Skeletal muscle cell (primary cell): ENCODE results near the gene DXO.
"Not testable (repeated sequence)": the region's sequence is repeated elsewhere in the genome, so short reads cannot be mapped to it uniquely, and the experiment has no call there.

Experiments used
- DNase-seq: peaks from one replicate; pipeline ENCODE4 v3.0.0-alpha.2; 2010; ENCODE audit warnings: low read depth
- H3K4me3 ChIP-seq: 2 replicates; pipeline ENCODE4 v1.5.1; 2011; ENCODE audit warnings: low read depth, mild to moderate bottlenecking, control low read depth, low read length, moderate library complexity

DXO gene

GRCh38 chr6:31971993-31972708, at the start of gene DXO:
Gene DXO (minus strand): TSS chr6:31972138. CDS start chr6:31971675, 463 bp downstream.
- peak within 1 kb of the TSS; percentile 92 for H3K4me3 ChIP-seq
- DNase-seq, result peak; percentile 96

GRCh38 chr6:32014547-32014946, 42.6 kb upstream of the DXO start, which contains the start of gene C4B:
Gene C4B (plus strand): TSS chr6:32014795. CDS start chr6:32014846, 51 bp downstream.
- not testable (repeated sequence) for H3K4me3 ChIP-seq, DNase-seq

GRCh38 chr6:32013738-32014137, 41.8 kb upstream of the DXO start:
- DNase-seq, H3K4me3 ChIP-seq: not testable (repeated sequence)

- H3K4me3 ChIP-seq, DNase-seq: not testable (repeated sequence)
Observed at GRCh38 chr6:32012941-32013617, 41.1 kb upstream of the DXO start.

- DNase-seq, result not testable (repeated sequence)
Observed at GRCh38 chr6:32010856-32011530, 39.1 kb upstream of the DXO start.

GRCh38 chr6:32009537-32009936, 37.6 kb upstream of the DXO start:
- H3K4me3 ChIP-seq, DNase-seq: not testable (repeated sequence)

More at GRCh38 chr6:32010856-32011530, 39.1 kb upstream of the DXO start:
- not testable (repeated sequence) for H3K4me3 ChIP-seq

GRCh38 chr6:32008616-32009015, 36.7 kb upstream of the DXO start:
- DNase-seq, H3K4me3 ChIP-seq: not testable (repeated sequence)

GRCh38 chr6:32008037-32008436, 36.1 kb upstream of the DXO start:
- H3K4me3 ChIP-seq, DNase-seq: not testable (repeated sequence)

GRCh38 chr6:32007086-32007485, 35.1 kb upstream of the DXO start:
- not testable (repeated sequence) for DNase-seq, H3K4me3 ChIP-seq

GRCh38 chr6:32005991-32006529, 34.1 kb upstream of the DXO start:
- H3K4me3 ChIP-seq, DNase-seq: not testable (repeated sequence)

GRCh38 chr6:32005538-32005880, 33.6 kb upstream of the DXO start:
- H3K4me3 ChIP-seq, DNase-seq: not testable (repeated sequence)

- not testable (repeated sequence) for DNase-seq, H3K4me3 ChIP-seq
Observed at GRCh38 chr6:32004864-32005537, 33.1 kb upstream of the DXO start.

GRCh38 chr6:32004393-32004792, 32.5 kb upstream of the DXO start:
- H3K4me3 ChIP-seq, DNase-seq: not testable (repeated sequence)

GRCh38 chr6:32003301-32003700, 31.4 kb upstream of the DXO start:
- not testable (repeated sequence) for DNase-seq, H3K4me3 ChIP-seq

GRCh38 chr6:32002546-32003268, 30.8 kb upstream of the DXO start:
- not testable (repeated sequence) for DNase-seq, H3K4me3 ChIP-seq

- not testable (repeated sequence) for DNase-seq, H3K4me3 ChIP-seq
Observed at GRCh38 chr6:31996385-31996784, 24.4 kb upstream of the DXO start.

GRCh38 chr6:31994421-31994820, 22.5 kb upstream of the DXO start:
- DNase-seq, H3K4me3 ChIP-seq: not testable (repeated sequence)

- not testable (repeated sequence) for H3K4me3 ChIP-seq
Observed at GRCh38 chr6:31989363-31989762, 17.4 kb upstream of the DXO start.

GRCh38 chr6:31981744-31982143, 9.8 kb upstream of the DXO start, which contains the start of gene C4A:
Gene C4A (plus strand): TSS chr6:31982057. CDS start chr6:31982108, 51 bp downstream.
- not testable (repeated sequence) for H3K4me3 ChIP-seq, DNase-seq

More at GRCh38 chr6:31989363-31989762, 17.4 kb upstream of the DXO start:
- not testable (repeated sequence) for DNase-seq
